HCT116 (cell line): ENCODE results near the gene DCAF11.

Experiments used
- EZH2phosphoT487 ChIP-seq: fragments of 200-600 bp; IDR thresholded peaks from 2 replicates; pipeline ENCODE4 v1.6.1; 2018; ENCODE audit warnings: antibody characterized with exemption, borderline replicate concordance
- POLR2A ChIP-seq: IDR thresholded peaks from 2 replicates; pipeline ENCODE4 v1.7.0; 2011; ENCODE audit warnings: borderline replicate concordance; ENCODE audit not compliant: insufficient read depth, insufficient read length; ENCODE audit errors: extremely low read depth
- SP1 ChIP-seq: IDR thresholded peaks from 2 replicates; pipeline ENCODE4 v1.6.1; 2012; ENCODE audit warnings: low read depth

- TF ChIP-seq EZH2phosphoT487 (no peak), POLR2A (no peak), SP1 (no peak)
Measured at GRCh38 chr14:24127673-24128072, 13.1 kb downstream of the DCAF11 start.
